Esophagus muscularis mucosa (tissue), 4 donors: ENCODE results near the gene SLCO3A1. TPM values are rescaled to one million over a fixed set of nuclear protein-coding genes. Genes with fewer than 3 reads are reported as not detected.

Source experiments
- DNase-seq: peaks from one replicate; pipeline ENCODE4 v3.0.0-alpha.2; 2017; ENCODE audit errors: extremely low spot score
- H3K27ac ChIP-seq, 4 donors: fragments of 200-600 bp; sonication (generic); replicated peaks in 1 of 4; 1 replicate in 3 of 4; 2 replicates in 1 of 4; pipeline ENCODE4 v1.5.1; 2016 to 2019; ENCODE audit warnings: mild to moderate bottlenecking in 1 of 4
- H3K27me3 ChIP-seq, 4 donors: fragments of 200-600 bp; sonication (generic); one replicate each; pipeline versions ENCODE4 v1.5.1 to v1.6.0; 2016 to 2019
- H3K36me3 ChIP-seq, 4 donors: fragments of 200-600 bp; sonication (generic); one replicate each; pipeline ENCODE4 v1.5.1; 2016 to 2019
- H3K4me1 ChIP-seq, 4 donors: fragments of 200-600 bp; sonication (generic); one replicate each; pipeline ENCODE4 v1.5.1; 2016 to 2019
- H3K4me3 ChIP-seq, 4 donors: fragments of 200-600 bp; sonication (generic); 1 replicate in 2 of 4; 2 replicates in 2 of 4; pipeline ENCODE4 v1.5.1; 2016 to 2019; ENCODE audit warnings: mild to moderate bottlenecking in 4 of 4, moderate library complexity in 1 of 4
- H3K9me3 ChIP-seq, 4 donors: fragments of 200-600 bp; sonication (generic); 1 replicate in 3 of 4; 2 replicates in 1 of 4; pipeline ENCODE4 v1.5.1; 2016 to 2019
- EP300 ChIP-seq: sonication (generic); formaldehyde crosslinking; IDR thresholded peaks from one replicate; pipeline ENCODE4 v1.6.1; 2017; ENCODE audit warnings: antibody characterized with exemption
- POLR2A ChIP-seq: fragments of 450-650 bp; IDR thresholded peaks from one replicate; pipeline ENCODE4 v1.6.1; 2017; ENCODE audit warnings: antibody characterized with exemption, moderate library complexity, mild to moderate bottlenecking, low read depth
- POLR2AphosphoS5 ChIP-seq, 2 donors: sonication (generic); formaldehyde crosslinking; IDR thresholded peaks; one replicate each; pipeline ENCODE4 v1.6.1; 2017; ENCODE audit warnings: antibody characterized with exemption in 2 of 2
- WGBS: methylation state at CpG from one replicate; pipeline ENCODE4 v1.1.5; 2018; 5-methylcytosine and 5-hydroxymethylcytosine counted together
- intact Hi-C: fragments of 100-400 bp; cut with DNase I; formaldehyde crosslinking; loops from one replicate; pipeline ENCODE4 v1.15.1; 2023
- total RNA-seq, 4 donors: library from RNA; depleted of rRNA; stranded (reverse); fragments of >200 nt; gene quantifications; one replicate each; pipeline versions ENCODE4 v1.1.0 to v1.2.1, GENCODE V29; 2016
- TF ChIP-seq, protein P1 (sequence below), 3 experiments: fragments of 200-600 bp in 2 of 3; fragments of 450-650 bp in 1 of 3; sonication (generic) in 2 of 3; IDR thresholded peaks; one replicate each; pipeline ENCODE4 v1.5.1; 2017 to 2019; ENCODE audit warnings: antibody characterized with exemption in 3 of 3, mild to moderate bottlenecking in 2 of 3, moderate library complexity in 1 of 3

SLCO3A1 gene
- total RNA-seq, 4 donors from 2014 or later: 5.6 to 17.5 (median 12.3) TPM

DNA sequence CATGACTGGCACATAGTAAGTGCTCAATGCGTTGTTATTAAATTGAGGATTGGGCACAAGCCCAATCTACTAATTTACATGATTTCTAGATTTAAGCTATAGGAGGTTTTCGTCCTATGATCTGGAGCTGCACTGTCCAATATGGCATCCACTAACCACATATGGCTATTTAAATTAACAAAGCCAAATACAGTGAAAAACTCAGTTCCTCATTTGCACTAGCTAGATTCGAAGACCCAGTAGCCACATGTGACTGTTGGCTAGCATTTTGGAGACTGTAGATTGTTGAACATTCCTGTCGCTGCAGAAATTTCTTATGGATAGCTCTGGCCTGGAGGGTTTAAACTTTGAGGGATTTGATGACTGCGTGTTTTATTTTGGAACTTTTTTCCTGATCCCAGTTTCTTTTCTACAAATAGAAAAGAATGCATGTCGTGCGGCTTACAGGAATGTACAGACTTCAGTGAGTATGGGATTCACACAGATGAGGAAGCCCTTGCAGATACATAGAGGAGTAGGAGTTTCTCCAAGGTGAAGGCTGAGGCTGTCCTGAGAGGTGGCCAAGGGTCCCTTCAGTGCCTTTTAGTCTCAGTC lies 82.8 kb downstream of the SLCO3A1 start:
- intact Hi-C loops: no loop called here
- 68% methylated on average over 7 of the region's 7 CpGs for WGBS

DNA sequence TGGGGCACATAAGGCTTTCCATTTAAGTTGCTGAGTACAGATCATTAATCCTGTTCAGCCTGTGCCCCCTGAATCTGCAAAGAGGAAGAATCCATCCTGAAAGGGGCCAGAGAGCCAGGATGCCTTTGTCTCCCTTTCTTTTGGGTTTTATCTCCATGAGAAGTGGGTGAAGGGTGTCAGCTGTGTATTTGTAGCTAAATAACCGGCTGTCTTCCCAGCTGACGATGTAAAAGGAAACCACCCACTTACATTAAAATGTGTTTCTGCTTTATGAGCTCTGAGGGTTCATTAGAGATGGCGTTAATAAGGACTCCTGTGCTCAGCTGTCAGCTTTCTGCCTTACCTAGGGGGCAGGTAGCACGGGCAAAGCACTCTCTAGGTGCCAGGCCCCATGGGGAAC lies 83.4 kb downstream of the SLCO3A1 start:
- 73% methylated on average over 4 of the region's 4 CpGs for WGBS
- no peak overlapping the region for H3K4me3 ChIP-seq
- intact Hi-C loops: no loop called here
- peak overlapping the region in 1 of 4 donors; percentile 14 for H3K27ac ChIP-seq
- H3K27me3 ChIP-seq: no peaks in the 10 kb centered on the region
- no peaks in the 10 kb centered on the region for H3K36me3 ChIP-seq
- H3K4me1 ChIP-seq: peaks cover 30 to 42% (median 34%) of the 10 kb centered on the region in 4 donors
- TF ChIP-seq EP300 (no peak), POLR2AphosphoS5 (IDR thresholded peaks at IDR 0.05) (no peak), POLR2A (no peak)
- TF ChIP-seq, protein P1, sequence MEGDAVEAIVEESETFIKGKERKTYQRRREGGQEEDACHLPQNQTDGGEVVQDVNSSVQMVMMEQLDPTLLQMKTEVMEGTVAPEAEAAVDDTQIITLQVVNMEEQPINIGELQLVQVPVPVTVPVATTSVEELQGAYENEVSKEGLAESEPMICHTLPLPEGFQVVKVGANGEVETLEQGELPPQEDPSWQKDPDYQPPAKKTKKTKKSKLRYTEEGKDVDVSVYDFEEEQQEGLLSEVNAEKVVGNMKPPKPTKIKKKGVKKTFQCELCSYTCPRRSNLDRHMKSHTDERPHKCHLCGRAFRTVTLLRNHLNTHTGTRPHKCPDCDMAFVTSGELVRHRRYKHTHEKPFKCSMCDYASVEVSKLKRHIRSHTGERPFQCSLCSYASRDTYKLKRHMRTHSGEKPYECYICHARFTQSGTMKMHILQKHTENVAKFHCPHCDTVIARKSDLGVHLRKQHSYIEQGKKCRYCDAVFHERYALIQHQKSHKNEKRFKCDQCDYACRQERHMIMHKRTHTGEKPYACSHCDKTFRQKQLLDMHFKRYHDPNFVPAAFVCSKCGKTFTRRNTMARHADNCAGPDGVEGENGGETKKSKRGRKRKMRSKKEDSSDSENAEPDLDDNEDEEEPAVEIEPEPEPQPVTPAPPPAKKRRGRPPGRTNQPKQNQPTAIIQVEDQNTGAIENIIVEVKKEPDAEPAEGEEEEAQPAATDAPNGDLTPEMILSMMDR (IDR thresholded peaks at IDR 0.05): no peak
- no peaks in the 10 kb centered on the region for H3K9me3 ChIP-seq
- DNase-seq: no peak

More for the DNA sequence above, 82.8 kb downstream of the SLCO3A1 start:
- TF ChIP-seq POLR2A (no peak), POLR2AphosphoS5 (IDR thresholded peaks at IDR 0.05) (no peak), EP300 (no peak)
- TF ChIP-seq, protein P1 (IDR thresholded peaks at IDR 0.05): no peak
- no peak for DNase-seq
- Histone ChIP-seq H3K4me3 (no peak overlapping the region), H3K27me3 (no peaks in the 10 kb centered on the region), H3K27ac (peak overlapping the region in 1 of 4 donors; percentile 14), H3K9me3 (no peaks in the 10 kb centered on the region), H3K36me3 (no peaks in the 10 kb centered on the region), H3K4me1 (peaks cover 24 to 38% (median 28%) of the 10 kb centered on the region in 4 donors)

DNA sequence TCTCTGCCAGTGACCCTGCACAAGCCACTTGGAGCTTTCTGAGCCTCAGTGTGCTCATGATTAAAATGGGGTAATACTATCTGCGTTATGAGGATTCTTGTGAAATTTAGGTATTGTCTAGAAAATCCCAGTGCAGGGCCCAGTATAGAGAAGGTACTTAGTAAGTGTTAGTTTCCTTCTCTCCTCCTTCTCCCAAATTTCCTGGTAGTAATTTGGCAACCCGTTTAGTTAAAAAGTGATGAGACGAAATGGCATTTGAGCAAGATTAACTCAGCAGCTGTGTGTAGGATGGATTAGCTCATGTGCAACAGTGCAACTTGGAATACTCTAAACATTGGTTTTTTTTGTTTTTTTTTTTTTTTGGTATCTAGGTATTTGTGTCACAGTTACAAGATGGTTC lies 84.6 kb downstream of the SLCO3A1 start:
- Histone ChIP-seq H3K9me3 (no peaks in the 10 kb centered on the region), H3K27ac (no peak overlapping the region), H3K27me3 (no peaks in the 10 kb centered on the region), H3K4me3 (no peak overlapping the region), H3K4me1 (peaks cover 41 to 52% (median 46%) of the 10 kb centered on the region in 4 donors), H3K36me3 (no peaks in the 10 kb centered on the region)
- WGBS: 82% methylated on average over 3 of the region's 3 CpGs
- intact Hi-C loops: no loop called here
- TF ChIP-seq EP300: no peak
- TF ChIP-seq, protein P1 (IDR thresholded peaks at IDR 0.05): no peak
- no peak for TF ChIP-seq POLR2AphosphoS5 (IDR thresholded peaks at IDR 0.05)
- no peak for TF ChIP-seq POLR2A
- DNase-seq: no peak

DNA sequence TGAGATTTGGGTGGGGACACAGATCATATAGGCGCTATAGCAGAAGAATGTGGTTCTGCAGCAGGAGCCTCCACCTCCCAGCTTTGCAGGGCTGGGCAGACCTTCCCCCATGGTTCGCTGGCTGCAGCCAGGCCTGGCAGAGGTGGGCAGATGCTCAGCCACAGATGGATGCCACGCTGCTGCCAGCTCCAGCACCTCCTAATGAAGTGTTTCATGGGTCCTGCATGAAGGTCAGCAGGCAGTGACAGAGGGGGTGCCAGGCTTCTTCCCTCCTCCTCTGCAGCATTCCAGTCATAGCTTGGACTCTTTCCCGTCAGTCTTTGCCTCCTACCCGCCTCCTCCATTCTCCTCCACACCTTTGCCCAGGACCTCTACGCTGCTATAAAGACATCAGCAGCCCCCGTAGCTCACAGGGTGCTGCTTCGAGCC lies 85.9 kb downstream of the SLCO3A1 start:
- intact Hi-C loops: no loop called here
- H3K4me3 ChIP-seq: no peak overlapping the region
- no peaks in the 10 kb centered on the region for H3K27me3 ChIP-seq
- no peak for DNase-seq
- no peak overlapping the region for H3K27ac ChIP-seq
- 90% methylated on average over 7 of the region's 8 CpGs for WGBS
- H3K9me3 ChIP-seq: no peaks in the 10 kb centered on the region
- H3K4me1 ChIP-seq: peaks cover 52 to 63% (median 57%) of the 10 kb centered on the region in 4 donors
- TF ChIP-seq, protein P1 (IDR thresholded peaks at IDR 0.05): no peak
- TF ChIP-seq POLR2AphosphoS5 (IDR thresholded peaks at IDR 0.05) (no peak), POLR2A (no peak)
- no peaks in the 10 kb centered on the region for H3K36me3 ChIP-seq
